GM23338 (cell line): ENCODE results near the gene IZUMO4. TPM values are rescaled to one million over a fixed set of nuclear protein-coding genes. Genes with fewer than 3 reads are reported as not detected.

Experiments
- ATAC-seq: fragments of 200-7000 bp; cut with Tn5 transposase; 3 replicates; pipeline ENCODE4 v1.9.1; 2020
- DNase-seq: peaks from one replicate; pipeline ENCODE4 v3.0.0-alpha.2; 2015; ENCODE audit warnings: low spot score
- H2AFZ ChIP-seq: fragments of 200-600 bp; sonication (generic); 2 replicates; pipeline ENCODE4 v1.8.0; 2016; ENCODE audit warnings: antibody characterized with exemption, mild to moderate bottlenecking, moderate library complexity
- H3F3A ChIP-seq: fragments of 200-600 bp; sonication (generic); replicated peaks from 2 replicates; pipeline ENCODE4 v1.8.0; 2017; ENCODE audit warnings: antibody characterized with exemption, mixed run types, low read depth
- H3K27ac ChIP-seq: fragments of 200-600 bp; sonication (generic); 2 replicates; pipeline ENCODE4 v1.6.1; 2016; ENCODE audit warnings: low read depth
- H3K27me3 ChIP-seq: fragments of 200-600 bp; sonication (generic); 2 replicates; pipeline ENCODE4 v1.8.0; 2016; ENCODE audit warnings: mild to moderate bottlenecking, mixed run types, moderate library complexity; ENCODE audit not compliant: insufficient read depth
- H3K36me3 ChIP-seq: fragments of 200-600 bp; sonication (generic); 2 replicates; pipeline ENCODE4 v1.8.0; 2016; ENCODE audit warnings: mild to moderate bottlenecking; ENCODE audit not compliant: insufficient read depth
- H3K4me1 ChIP-seq: fragments of 200-600 bp; sonication (generic); 2 replicates; pipeline ENCODE4 v1.8.0; 2016; ENCODE audit warnings: mild to moderate bottlenecking, moderate library complexity; ENCODE audit not compliant: insufficient read depth
- H3K4me2 ChIP-seq: fragments of 200-600 bp; sonication (generic); 2 replicates; pipeline ENCODE4 v1.7.1; 2017; ENCODE audit warnings: mixed run types
- H3K4me3 ChIP-seq: fragments of 200-600 bp; sonication (generic); 2 replicates; pipeline ENCODE4 v1.6.1; 2016; ENCODE audit warnings: mixed run types
- H3K79me2 ChIP-seq: fragments of 200-600 bp; sonication (generic); replicated peaks from 2 replicates; pipeline ENCODE4 v1.8.0; 2017; ENCODE audit warnings: mild to moderate bottlenecking; ENCODE audit not compliant: insufficient read depth
- H3K9me2 ChIP-seq: fragments of 200-600 bp; sonication (generic); 2 replicates; pipeline ENCODE4 v1.8.0; 2017; ENCODE audit not compliant: insufficient read depth
- H4K20me1 ChIP-seq: fragments of 200-600 bp; sonication (generic); replicated peaks from 2 replicates; pipeline ENCODE4 v1.8.0; 2017; ENCODE audit warnings: mild to moderate bottlenecking; ENCODE audit not compliant: insufficient read depth
- H3K27ac Mint-ChIP-seq: 2 replicates; pipeline ENCODE4 v1.8.0; 2020; ENCODE audit warnings: inconsistent platforms, mild to moderate bottlenecking, moderate library complexity, mixed read lengths
- H3K27me3 Mint-ChIP-seq: 3 replicates; pipeline ENCODE4 v1.8.0; 2022; ENCODE audit warnings: low read depth, mild to moderate bottlenecking, moderate library complexity, mixed read lengths, inconsistent platforms; ENCODE audit not compliant: insufficient read depth, poor library complexity
- H3K36me3 Mint-ChIP-seq: 3 replicates; pipeline ENCODE4 v1.8.0; 2021; ENCODE audit warnings: low read depth, mild to moderate bottlenecking, inconsistent platforms, moderate library complexity, mixed read lengths
- H3K4me1 Mint-ChIP-seq: 3 replicates; pipeline ENCODE4 v1.8.0; 2020; ENCODE audit warnings: mild to moderate bottlenecking, inconsistent platforms, mixed read lengths
- H3K4me3 Mint-ChIP-seq: 3 replicates; pipeline ENCODE4 v1.8.0; 2021; ENCODE audit warnings: moderate library complexity, mild to moderate bottlenecking, inconsistent platforms, mixed read lengths
- H3K9me3 Mint-ChIP-seq: 3 replicates; pipeline ENCODE4 v1.8.0; 2020; ENCODE audit warnings: moderate library complexity, mild to moderate bottlenecking, inconsistent platforms, mixed read lengths
- CTCF ChIP-seq, 2 experiments: fragments of 200-600 bp in 1 of 2; sonication (generic) in 1 of 2; conservative IDR thresholded peaks; 2 replicates each; pipeline versions ENCODE4 v1.5.1 to v1.6.1; 2016 to 2017; ENCODE audit warnings: antibody characterized with exemption in 2 of 2, low read depth in 2 of 2, mild to moderate bottlenecking in 2 of 2, moderate library complexity in 1 of 2
- ETS1 ChIP-seq: IDR thresholded peaks from 2 replicates; pipeline ENCODE4 v1.6.1; 2016; ENCODE audit warnings: antibody characterized with exemption
- EZH2phosphoT487 ChIP-seq: fragments of 200-600 bp; sonication (generic); IDR thresholded peaks from one replicate; pipeline ENCODE4 v1.8.1; 2018; ENCODE audit warnings: antibody characterized with exemption; ENCODE audit not compliant: unreplicated experiment
- JUNB ChIP-seq: IDR thresholded peaks from one replicate; pipeline ENCODE4 v1.6.1; 2016; ENCODE audit warnings: antibody characterized with exemption; ENCODE audit not compliant: unreplicated experiment
- NANOG ChIP-seq: IDR thresholded peaks from 2 replicates; pipeline ENCODE4 v1.6.1; 2016; ENCODE audit warnings: antibody characterized with exemption, borderline replicate concordance
- POLR2AphosphoS5 ChIP-seq: IDR thresholded peaks from 2 replicates; pipeline ENCODE4 v1.6.1; 2016; ENCODE audit warnings: antibody characterized with exemption, low read depth
- STAT1 ChIP-seq: IDR thresholded peaks from one replicate; pipeline ENCODE4 v1.6.1; 2016; ENCODE audit warnings: antibody characterized with exemption; ENCODE audit not compliant: unreplicated experiment
- ZNF462 ChIP-seq: fragments of 250-450 bp; sonication (Bioruptor Pico); IDR thresholded peaks from 2 replicates; pipeline ENCODE4 v1.5.0; 2020; ENCODE audit warnings: mild to moderate bottlenecking, moderate library complexity
- polyA plus RNA-seq: library from polyadenylated mRNA; unstranded; fragments of >200 nt; fragmentation: Nextera tagmentation; extraction: Ambion mirVana; gene quantifications from 2 replicates; pipeline ENCODE4 v1.2.1, GENCODE V29; 2016
- total RNA-seq: library from RNA; depleted of rRNA; stranded (reverse); fragments of >200 nt; shearing (Covaris generic); gene quantifications from 2 replicates; pipeline ENCODE4 v1.2.3, GENCODE V29; 2014

Gene IZUMO4
- total and polyA plus RNA-seq, 2 experiments from 2014 or later = 0.57 to 2.2 TPM

- TF ChIP-seq CTCF (conservative IDR thresholded peaks at IDR 0.05; ENCODE audit: low read depth in 2 of 2) = no peak
- TF ChIP-seq EZH2phosphoT487 = no peak
- no peak for TF ChIP-seq NANOG
- no peak for TF ChIP-seq STAT1
Measured at GRCh38 chr19:2116507-2116906, 19.8 kb downstream of the IZUMO4 start (continued).

- Mint-ChIP-seq H3K27ac (no peak overlapping the region), H3K4me1 (no peaks in the 10 kb centered on the region; the same call in 2 of the 3 replicates), H3K9me3 (no peaks in the 10 kb centered on the region), H3K27me3 (peaks cover 7% of the 10 kb centered on the region), H3K4me3 (no peak overlapping the region), H3K36me3 (peaks cover 78% of the 10 kb centered on the region)
- Histone ChIP-seq H4K20me1 (peaks cover 10% of the 10 kb centered on the region), H3K27ac (no peak overlapping the region), H3K4me2 (no peak overlapping the region), H3K4me3 (no peak overlapping the region), H3K79me2 (no peaks in the 10 kb centered on the region), H2AFZ (no peak overlapping the region), H3K9me2 (no peaks in the 10 kb centered on the region), H3K4me1 (no peaks in the 10 kb centered on the region), H3K27me3 (no peaks in the 10 kb centered on the region), H3K36me3 (peaks cover 26% of the 10 kb centered on the region), H3F3A (no peaks in the 10 kb centered on the region)
- no peak for DNase-seq
- no peak for ATAC-seq
- TF ChIP-seq JUNB (no peak), ETS1 (no peak), STAT1 (no peak), POLR2AphosphoS5 (no peak), ZNF462 (no peak), CTCF (conservative IDR thresholded peaks at IDR 0.05; ENCODE audit: low read depth in 2 of 2) (no peak), NANOG (no peak)
Measured at GRCh38 chr19:2117215-2117960, 20.7 kb downstream of the IZUMO4 start.
